Measurements from ENCODE around the gene FEV.

DNA sequence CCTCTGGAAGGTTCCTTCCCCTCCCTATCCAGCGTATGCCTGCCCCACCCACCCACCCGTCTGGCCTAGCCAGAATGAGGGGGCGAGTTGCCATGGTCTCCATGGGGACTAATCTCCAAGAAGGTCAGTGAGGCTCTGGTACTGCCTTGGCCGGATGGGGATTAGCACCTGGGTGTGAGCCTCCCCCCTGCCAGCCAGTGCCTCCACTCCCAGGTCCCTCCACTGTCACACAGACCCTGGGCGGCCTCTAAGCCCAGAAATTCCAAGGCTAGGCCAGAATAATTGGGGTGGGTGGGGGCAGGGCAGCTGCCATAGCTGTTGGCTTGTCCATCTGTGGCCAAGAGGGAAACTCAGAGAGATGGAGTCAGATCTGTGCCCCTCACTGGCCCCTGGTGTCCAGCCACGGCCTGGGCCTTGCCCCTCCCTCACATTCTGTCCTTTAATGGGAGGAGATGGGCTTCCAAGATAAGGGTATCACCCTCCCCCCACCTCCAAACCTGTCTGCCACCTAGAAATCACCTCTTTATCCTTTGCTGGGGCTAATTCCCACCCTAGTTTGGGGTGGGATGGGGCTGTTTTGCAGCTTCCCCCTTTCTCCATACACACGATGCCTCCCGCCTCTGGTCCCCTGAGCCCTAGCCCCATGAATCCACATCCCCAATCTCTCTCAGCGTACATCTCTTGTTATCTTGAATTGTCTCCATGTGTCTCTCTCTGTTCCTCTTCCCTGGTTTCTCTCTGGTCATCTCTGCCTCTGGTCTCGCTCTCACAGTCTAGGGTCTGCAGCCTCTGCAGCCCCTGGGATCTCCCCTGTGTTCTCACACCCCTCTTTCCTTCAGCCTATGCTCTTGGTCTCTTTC lies 14.3 kb upstream of the FEV start:
- TF ChIP-seq, protein P1, sequence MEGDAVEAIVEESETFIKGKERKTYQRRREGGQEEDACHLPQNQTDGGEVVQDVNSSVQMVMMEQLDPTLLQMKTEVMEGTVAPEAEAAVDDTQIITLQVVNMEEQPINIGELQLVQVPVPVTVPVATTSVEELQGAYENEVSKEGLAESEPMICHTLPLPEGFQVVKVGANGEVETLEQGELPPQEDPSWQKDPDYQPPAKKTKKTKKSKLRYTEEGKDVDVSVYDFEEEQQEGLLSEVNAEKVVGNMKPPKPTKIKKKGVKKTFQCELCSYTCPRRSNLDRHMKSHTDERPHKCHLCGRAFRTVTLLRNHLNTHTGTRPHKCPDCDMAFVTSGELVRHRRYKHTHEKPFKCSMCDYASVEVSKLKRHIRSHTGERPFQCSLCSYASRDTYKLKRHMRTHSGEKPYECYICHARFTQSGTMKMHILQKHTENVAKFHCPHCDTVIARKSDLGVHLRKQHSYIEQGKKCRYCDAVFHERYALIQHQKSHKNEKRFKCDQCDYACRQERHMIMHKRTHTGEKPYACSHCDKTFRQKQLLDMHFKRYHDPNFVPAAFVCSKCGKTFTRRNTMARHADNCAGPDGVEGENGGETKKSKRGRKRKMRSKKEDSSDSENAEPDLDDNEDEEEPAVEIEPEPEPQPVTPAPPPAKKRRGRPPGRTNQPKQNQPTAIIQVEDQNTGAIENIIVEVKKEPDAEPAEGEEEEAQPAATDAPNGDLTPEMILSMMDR (IDR thresholded peaks at IDR 0.05; ENCODE audit: poor library complexity): no peak
- TF ChIP-seq EZH2 (IDR thresholded peaks at IDR 0.05; ENCODE audit: borderline replicate concordance) (no peak), EZH2phosphoT487 (IDR thresholded peaks at IDR 0.05; ENCODE audit: low read depth, severe bottlenecking, unreplicated experiment) (no peak)

All from hepatocyte (in vitro differentiated cells).